ENCODE measurements around the gene USP24.

USP24 gene

DNA sequence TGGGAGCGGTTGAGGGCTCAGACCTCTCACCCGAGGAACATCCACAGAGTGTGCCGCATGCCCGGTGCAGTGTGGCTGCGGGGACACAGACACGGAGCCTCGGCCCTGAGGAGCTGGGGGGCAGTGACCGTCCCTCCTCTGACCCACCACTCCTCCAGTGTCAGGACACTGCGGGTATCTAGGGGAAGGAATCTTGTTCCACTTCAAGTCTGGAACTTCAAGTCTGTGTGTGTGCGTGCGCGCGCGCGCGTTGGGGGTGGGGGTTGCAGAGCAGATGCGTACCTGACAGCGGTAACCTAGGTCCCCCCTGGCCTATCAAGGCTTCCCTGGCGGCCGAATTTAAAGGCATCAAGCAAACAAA is 158.6 kb downstream of the USP24 start:
- Histone ChIP-seq H3K27me3 (ENCODE audit: control insufficient read depth, low read length) (no peaks in the 10 kb centered on the region), H3K36me3 (ENCODE audit: control insufficient read depth, low read length) (no peaks in the 10 kb centered on the region), H3K9me2 (replicated peaks; ENCODE audit: control insufficient read depth, low read length) (no peaks in the 10 kb centered on the region), H3K4me1 (ENCODE audit: control insufficient read depth, low read length) (no peaks in the 10 kb centered on the region), H3K9me3 (ENCODE audit: control insufficient read depth, insufficient read depth, low read length) (no peaks in the 10 kb centered on the region), H3F3A (ENCODE audit: control insufficient read depth, insufficient read depth) (no peaks in the 10 kb centered on the region), H3K79me2 (ENCODE audit: control insufficient read depth, low read length) (no peaks in the 10 kb centered on the region), H3K4me3 (ENCODE audit: low read length) (no peak overlapping the region), H4K20me1 (ENCODE audit: control insufficient read depth, insufficient read depth, low read depth, low read length) (no peaks in the 10 kb centered on the region), H3K4me2 (ENCODE audit: low read length) (no peak overlapping the region), H3K27ac (ENCODE audit: low read depth, low read length) (no peak overlapping the region)
- TF ChIP-seq EZH2phosphoT487 (IDR thresholded peaks at IDR 0.05; ENCODE audit: borderline replicate concordance, low read length), result no peak
- TF ChIP-seq, protein P1, sequence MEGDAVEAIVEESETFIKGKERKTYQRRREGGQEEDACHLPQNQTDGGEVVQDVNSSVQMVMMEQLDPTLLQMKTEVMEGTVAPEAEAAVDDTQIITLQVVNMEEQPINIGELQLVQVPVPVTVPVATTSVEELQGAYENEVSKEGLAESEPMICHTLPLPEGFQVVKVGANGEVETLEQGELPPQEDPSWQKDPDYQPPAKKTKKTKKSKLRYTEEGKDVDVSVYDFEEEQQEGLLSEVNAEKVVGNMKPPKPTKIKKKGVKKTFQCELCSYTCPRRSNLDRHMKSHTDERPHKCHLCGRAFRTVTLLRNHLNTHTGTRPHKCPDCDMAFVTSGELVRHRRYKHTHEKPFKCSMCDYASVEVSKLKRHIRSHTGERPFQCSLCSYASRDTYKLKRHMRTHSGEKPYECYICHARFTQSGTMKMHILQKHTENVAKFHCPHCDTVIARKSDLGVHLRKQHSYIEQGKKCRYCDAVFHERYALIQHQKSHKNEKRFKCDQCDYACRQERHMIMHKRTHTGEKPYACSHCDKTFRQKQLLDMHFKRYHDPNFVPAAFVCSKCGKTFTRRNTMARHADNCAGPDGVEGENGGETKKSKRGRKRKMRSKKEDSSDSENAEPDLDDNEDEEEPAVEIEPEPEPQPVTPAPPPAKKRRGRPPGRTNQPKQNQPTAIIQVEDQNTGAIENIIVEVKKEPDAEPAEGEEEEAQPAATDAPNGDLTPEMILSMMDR (IDR thresholded peaks at IDR 0.05; ENCODE audit: low read depth, low read length, poor library complexity, severe bottlenecking), result no peak

DNA sequence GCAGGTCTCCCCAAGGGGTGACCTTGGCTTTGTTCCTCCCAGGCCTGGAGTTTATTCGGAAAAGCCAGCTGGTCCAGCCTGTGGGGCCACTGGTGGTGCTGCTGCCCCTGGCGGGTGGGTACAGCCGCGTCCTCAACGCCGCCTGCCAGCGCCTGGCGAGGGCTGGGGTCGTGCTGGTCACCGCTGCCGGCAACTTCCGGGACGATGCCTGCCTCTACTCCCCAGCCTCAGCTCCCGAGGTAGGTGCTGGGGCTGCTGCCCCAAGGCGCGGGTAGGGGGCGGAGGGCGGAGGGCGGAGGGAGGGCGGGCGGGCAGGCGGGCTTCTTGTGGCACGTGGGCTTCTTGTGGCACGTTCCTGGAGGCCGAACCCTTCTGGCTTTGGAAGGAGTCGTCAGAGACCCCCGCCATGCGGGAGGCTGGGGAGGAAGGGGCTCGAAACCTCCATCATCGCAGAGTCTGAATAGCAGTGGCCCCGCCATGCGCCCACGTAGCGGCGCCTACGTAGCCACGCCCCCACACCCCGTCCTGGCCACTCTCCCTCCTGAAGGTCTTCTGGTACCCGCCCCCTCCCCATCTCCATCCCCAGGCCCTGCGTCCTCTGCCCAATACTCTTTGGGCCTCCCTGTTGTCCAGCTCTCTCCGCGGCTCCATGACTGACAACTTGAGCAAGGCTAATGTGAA is 159.1 kb downstream of the USP24 start:
- Histone ChIP-seq H3K79me2 (ENCODE audit: control insufficient read depth, low read length) (no peaks in the 10 kb centered on the region), H3K4me3 (ENCODE audit: low read length) (no peak overlapping the region), H3K36me3 (ENCODE audit: control insufficient read depth, low read length) (no peaks in the 10 kb centered on the region), H3K9me3 (ENCODE audit: control insufficient read depth, insufficient read depth, low read length) (no peaks in the 10 kb centered on the region), H3K27me3 (ENCODE audit: control insufficient read depth, low read length) (no peaks in the 10 kb centered on the region), H3K27ac (ENCODE audit: low read depth, low read length) (no peak overlapping the region), H3K4me1 (ENCODE audit: control insufficient read depth, low read length) (no peaks in the 10 kb centered on the region), H3F3A (ENCODE audit: control insufficient read depth, insufficient read depth) (no peaks in the 10 kb centered on the region), H3K9me2 (replicated peaks; ENCODE audit: control insufficient read depth, low read length) (no peaks in the 10 kb centered on the region), H4K20me1 (ENCODE audit: control insufficient read depth, insufficient read depth, low read depth, low read length) (no peaks in the 10 kb centered on the region), H3K4me2 (ENCODE audit: low read length) (no peak overlapping the region)
- no peak for TF ChIP-seq EZH2phosphoT487 (IDR thresholded peaks at IDR 0.05; ENCODE audit: borderline replicate concordance, low read length)
- TF ChIP-seq, protein P1 (IDR thresholded peaks at IDR 0.05; ENCODE audit: low read depth, low read length, poor library complexity, severe bottlenecking), result no peak

DNA sequence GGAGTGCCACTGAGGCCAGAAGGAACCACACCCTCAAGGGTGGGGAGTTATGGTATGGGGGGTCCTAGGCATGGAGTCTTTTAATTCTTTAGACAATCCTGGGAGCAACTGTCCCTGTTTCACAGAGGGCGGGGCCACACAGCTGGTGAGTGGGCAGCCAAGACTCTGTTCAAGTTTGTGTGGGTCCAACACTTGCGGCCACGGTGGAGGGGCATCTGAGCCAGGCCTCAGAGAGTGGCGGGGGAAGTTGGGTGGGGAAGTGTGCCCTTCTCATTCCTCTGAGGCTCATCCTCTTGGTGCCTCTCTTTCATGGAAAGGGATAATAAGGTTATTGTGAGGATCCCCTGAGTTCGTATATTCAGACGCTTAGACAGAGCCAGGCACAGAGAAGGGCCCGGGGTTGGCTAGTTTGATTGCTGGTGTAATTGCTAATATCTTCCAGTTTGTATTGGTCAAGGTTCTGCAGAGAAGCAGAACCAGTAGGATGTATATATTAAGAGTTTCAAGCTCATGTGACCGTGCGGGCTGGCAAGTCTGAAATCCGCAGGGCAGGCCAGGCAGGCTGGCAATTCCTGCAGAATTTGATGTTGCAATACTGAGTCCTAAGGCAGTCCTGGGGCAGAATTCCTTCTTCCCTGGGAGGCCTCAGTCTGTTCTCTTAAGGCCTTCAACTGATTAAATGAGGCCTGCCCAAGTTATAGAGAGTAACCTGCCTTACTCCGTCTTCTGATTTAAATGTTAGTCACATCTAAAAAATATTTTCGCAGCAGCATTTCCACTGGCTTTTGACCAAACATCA is 159.9 kb downstream of the USP24 start:
- TF ChIP-seq, protein P1 (IDR thresholded peaks at IDR 0.05; ENCODE audit: low read depth, low read length, poor library complexity, severe bottlenecking), result no peak
- no peak for TF ChIP-seq EZH2phosphoT487 (IDR thresholded peaks at IDR 0.05; ENCODE audit: borderline replicate concordance, low read length)
- Histone ChIP-seq H3K9me3 (ENCODE audit: control insufficient read depth, insufficient read depth, low read length) (no peaks in the 10 kb centered on the region), H3K4me3 (ENCODE audit: low read length) (no peak overlapping the region), H3K9me2 (replicated peaks; ENCODE audit: control insufficient read depth, low read length) (no peaks in the 10 kb centered on the region), H3K27me3 (ENCODE audit: control insufficient read depth, low read length) (no peaks in the 10 kb centered on the region), H4K20me1 (ENCODE audit: control insufficient read depth, insufficient read depth, low read depth, low read length) (no peaks in the 10 kb centered on the region), H3K27ac (ENCODE audit: low read depth, low read length) (no peak overlapping the region), H3K36me3 (ENCODE audit: control insufficient read depth, low read length) (no peaks in the 10 kb centered on the region), H3K4me1 (ENCODE audit: control insufficient read depth, low read length) (no peaks in the 10 kb centered on the region), H3K79me2 (ENCODE audit: control insufficient read depth, low read length) (no peaks in the 10 kb centered on the region), H3K4me2 (ENCODE audit: low read length) (no peak overlapping the region), H3F3A (ENCODE audit: control insufficient read depth, insufficient read depth) (no peaks in the 10 kb centered on the region)

Data from DOHH2 (cell line).